ENCODE measurements around the gene FHOD1.

Gene FHOD1

GRCh38 chr16:67236563-67237395 lies 10.5 kb downstream of the FHOD1 start:
- in situ Hi-C loops (cut with MboI; ENCODE audit: low sequenced_read_pairs) = no loop called here

GRCh38 chr16:67235816-67236562 lies 11.3 kb downstream of the FHOD1 start:
- in situ Hi-C loops (cut with MboI; ENCODE audit: low sequenced_read_pairs) = no loop called here

GRCh38 chr16:67234180-67234597 lies 13.1 kb downstream of the FHOD1 start:
- in situ Hi-C loops (cut with MboI; ENCODE audit: low sequenced_read_pairs) = no loop called here

GRCh38 chr16:67233596-67233995 lies 13.7 kb downstream of the FHOD1 start:
- in situ Hi-C loops (cut with MboI; ENCODE audit: low sequenced_read_pairs) = no loop called here

GRCh38 chr16:67230809-67231660 lies 16.2 kb downstream of the FHOD1 start:
- in situ Hi-C loops (cut with MboI; ENCODE audit: low sequenced_read_pairs) = no loop called here

- in situ Hi-C loops (cut with MboI; ENCODE audit: low sequenced_read_pairs) = no loop called here
These were observed 17.1 kb downstream of the FHOD1 start for GRCh38 chr16:67229906-67230808.

- in situ Hi-C loops (cut with MboI; ENCODE audit: low sequenced_read_pairs) = no loop called here
These were observed 18.4 kb downstream of the FHOD1 start for GRCh38 chr16:67228905-67229304.

GRCh38 chr16:67228034-67228785 lies 19.1 kb downstream of the FHOD1 start:
- in situ Hi-C loops (cut with MboI; ENCODE audit: low sequenced_read_pairs) = no loop called here

GRCh38 chr16:67227567-67227921 lies 19.7 kb downstream of the FHOD1 start:
- in situ Hi-C loops (cut with MboI; ENCODE audit: low sequenced_read_pairs) = no loop called here

GRCh38 chr16:67226804-67227566 lies 20.3 kb downstream of the FHOD1 start, which contains the start of gene TMEM208:
TMEM208 (plus strand) TSS chr16:67227130; CDS start chr16:67227219, 89 bp downstream.
- in situ Hi-C loops (cut with MboI; ENCODE audit: low sequenced_read_pairs) = no loop called here

- in situ Hi-C loops (cut with MboI; ENCODE audit: low sequenced_read_pairs) = no loop called here
These were observed 20.9 kb downstream of the FHOD1 start for GRCh38 chr16:67226295-67226803.

GRCh38 chr16:67223992-67224391 lies 23.3 kb downstream of the FHOD1 start:
- in situ Hi-C loops (cut with MboI; ENCODE audit: low sequenced_read_pairs) = no loop called here

- in situ Hi-C loops (cut with MboI; ENCODE audit: low sequenced_read_pairs) = no loop called here
These were observed 30.4 kb downstream of the FHOD1 start for GRCh38 chr16:67216612-67217490.

- in situ Hi-C loops (cut with MboI; ENCODE audit: low sequenced_read_pairs) = no loop called here
These were observed 31.6 kb downstream of the FHOD1 start for GRCh38 chr16:67215706-67216105.

- in situ Hi-C loops (cut with MboI; ENCODE audit: low sequenced_read_pairs) = no loop called here
These were observed 33.9 kb downstream of the FHOD1 start for GRCh38 chr16:67213197-67214019.

GRCh38 chr16:67212766-67213165 lies 34.5 kb downstream of the FHOD1 start:
- in situ Hi-C loops (cut with MboI; ENCODE audit: low sequenced_read_pairs) = no loop called here

- in situ Hi-C loops (cut with MboI; ENCODE audit: low sequenced_read_pairs) = no loop called here
These were observed 35.6 kb downstream of the FHOD1 start for GRCh38 chr16:67211674-67212073.

Data from HL-60/S4 treated with phorbol 12-myristate 13-acetate at 8.2 ng/mL for 4 days and 3 days (cell line).